Measurements from ENCODE around the gene GRK5. TPM values are rescaled to one million over a fixed set of nuclear protein-coding genes. Genes with fewer than 3 reads are reported as not detected.
"Not testable (repeated sequence)": the region's sequence is repeated elsewhere in the genome, so short reads cannot be mapped to it uniquely, and the experiment has no call there.

The GRK5 gene
- total RNA-seq, 4 donors from 2014 or later = 9.2 to 27.3 (median 15.0) TPM

- WGBS, 2 donors = 68 to 82% methylated on average over 3 of the region's 3 CpGs
- H3K27ac ChIP-seq = peak overlapping the region; percentile 37 to 80 (median 61)
- no peaks in the 10 kb centered on the region for H3K27me3 ChIP-seq
- peaks cover 14 to 55% of the 10 kb centered on the region in 2 donors for H3K4me1 ChIP-seq
- intact Hi-C loops (cut with DNase I) = no loop called here
- TF ChIP-seq, protein P1, sequence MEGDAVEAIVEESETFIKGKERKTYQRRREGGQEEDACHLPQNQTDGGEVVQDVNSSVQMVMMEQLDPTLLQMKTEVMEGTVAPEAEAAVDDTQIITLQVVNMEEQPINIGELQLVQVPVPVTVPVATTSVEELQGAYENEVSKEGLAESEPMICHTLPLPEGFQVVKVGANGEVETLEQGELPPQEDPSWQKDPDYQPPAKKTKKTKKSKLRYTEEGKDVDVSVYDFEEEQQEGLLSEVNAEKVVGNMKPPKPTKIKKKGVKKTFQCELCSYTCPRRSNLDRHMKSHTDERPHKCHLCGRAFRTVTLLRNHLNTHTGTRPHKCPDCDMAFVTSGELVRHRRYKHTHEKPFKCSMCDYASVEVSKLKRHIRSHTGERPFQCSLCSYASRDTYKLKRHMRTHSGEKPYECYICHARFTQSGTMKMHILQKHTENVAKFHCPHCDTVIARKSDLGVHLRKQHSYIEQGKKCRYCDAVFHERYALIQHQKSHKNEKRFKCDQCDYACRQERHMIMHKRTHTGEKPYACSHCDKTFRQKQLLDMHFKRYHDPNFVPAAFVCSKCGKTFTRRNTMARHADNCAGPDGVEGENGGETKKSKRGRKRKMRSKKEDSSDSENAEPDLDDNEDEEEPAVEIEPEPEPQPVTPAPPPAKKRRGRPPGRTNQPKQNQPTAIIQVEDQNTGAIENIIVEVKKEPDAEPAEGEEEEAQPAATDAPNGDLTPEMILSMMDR (IDR thresholded peaks at IDR 0.05) = no peak
- TF ChIP-seq POLR2A (IDR thresholded peaks at IDR 0.05) = no peak
- H3K4me3 ChIP-seq (replicated peaks in 1 of 3) = no peak overlapping the region
- H3K9me3 ChIP-seq = no peaks in the 10 kb centered on the region
- no peaks in the 10 kb centered on the region for H3K36me3 ChIP-seq
- DNase-seq = no peak
Measured at GRCh38 chr10:119254335-119254734, 47.0 kb downstream of the GRK5 start.

DNA sequence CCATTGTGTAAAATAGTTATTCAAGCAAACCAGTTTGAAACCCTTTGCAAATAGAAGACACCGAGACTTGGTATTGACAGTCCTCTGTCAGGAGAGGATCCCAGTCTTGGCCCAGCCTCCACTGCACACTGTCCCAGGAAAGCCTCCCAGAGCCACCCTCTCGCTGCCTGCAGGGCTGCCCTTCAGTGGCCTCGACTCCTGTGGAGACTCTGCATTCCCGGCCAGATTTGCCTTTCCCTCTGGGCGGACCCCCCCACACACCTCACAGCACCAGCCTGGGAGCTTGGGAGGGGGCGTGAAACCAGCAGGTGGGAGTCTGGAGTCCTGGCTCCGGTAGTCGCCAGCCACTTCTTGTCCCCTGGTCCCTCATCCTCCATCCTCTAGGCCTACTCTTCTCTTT is 48.7 kb downstream of the GRK5 start:
- H3K36me3 ChIP-seq = no peaks in the 10 kb centered on the region

DNA sequence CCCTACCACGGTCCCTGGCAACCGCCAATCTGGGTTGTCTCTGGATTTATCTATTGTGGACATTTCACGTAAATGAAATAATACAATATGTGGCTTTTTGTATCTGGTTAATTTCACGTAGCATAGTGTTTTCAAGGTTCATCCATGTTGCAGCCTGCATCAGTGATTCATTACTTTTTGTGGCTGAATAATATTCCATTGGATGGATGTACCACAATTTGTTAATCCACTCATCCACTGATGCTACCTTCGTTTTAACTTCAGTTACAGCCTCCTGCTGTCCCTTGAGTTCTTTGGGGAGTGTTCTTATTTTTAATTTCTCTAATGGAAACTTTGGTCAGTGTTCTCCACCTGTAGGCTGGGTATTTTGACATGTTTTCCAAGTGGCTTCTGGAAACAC is 49.5 kb downstream of the GRK5 start:
- H3K9me3 ChIP-seq = no peaks in the 10 kb centered on the region
- no peak overlapping the region for H3K4me3 ChIP-seq (replicated peaks in 1 of 3)
- H3K4me1 ChIP-seq = peaks cover 18 to 58% of the 10 kb centered on the region in 2 donors
- TF ChIP-seq, protein P1 (IDR thresholded peaks at IDR 0.05) = no peak
- TF ChIP-seq POLR2A (IDR thresholded peaks at IDR 0.05) = no peak
- intact Hi-C loops (cut with DNase I) = no loop called here
- DNase-seq = no peak
- 98 to 100% methylated on average over 5 of the region's 5 CpGs for WGBS, 2 donors
- no peaks in the 10 kb centered on the region for H3K27me3 ChIP-seq
- no peaks in the 10 kb centered on the region for H3K36me3 ChIP-seq
- H3K27ac ChIP-seq = no peak overlapping the region

More for the DNA sequence above, 48.7 kb downstream of the GRK5 start:
- Histone ChIP-seq H3K4me1 (peaks cover 18 to 62% of the 10 kb centered on the region in 2 donors), H3K27ac (peak overlapping the region in 1 of 3 donors; percentile 20), H3K4me3 (replicated peaks in 1 of 3) (no peak overlapping the region), H3K9me3 (no peaks in the 10 kb centered on the region), H3K27me3 (no peaks in the 10 kb centered on the region)
- WGBS, 2 donors = 86 to 92% methylated on average over 8 of the region's 8 CpGs
- DNase-seq = no peak
- no peak for TF ChIP-seq POLR2A (IDR thresholded peaks at IDR 0.05)
- TF ChIP-seq, protein P1 (IDR thresholded peaks at IDR 0.05) = no peak
- intact Hi-C loops (cut with DNase I) = no loop called here

GRCh38 chr10:119257899-119258419 is 50.6 kb downstream of the GRK5 start:
- peaks cover 18 to 47% of the 10 kb centered on the region in 2 donors for H3K4me1 ChIP-seq

GRCh38 chr10:119259345-119259744 is 52.0 kb downstream of the GRK5 start:
- no peaks in the 10 kb centered on the region for H3K36me3 ChIP-seq
- H3K27ac ChIP-seq = peak overlapping the region in 1 of 3 donors; percentile 36
- 94 to 95% methylated on average over 3 of the region's 3 CpGs for WGBS, 2 donors
- H3K9me3 ChIP-seq = no peaks in the 10 kb centered on the region
- no peak overlapping the region for H3K4me3 ChIP-seq (replicated peaks in 1 of 3)
- DNase-seq = no peak
- TF ChIP-seq, protein P1 (IDR thresholded peaks at IDR 0.05) = no peak
- no peak for TF ChIP-seq POLR2A (IDR thresholded peaks at IDR 0.05)
- intact Hi-C loops (cut with DNase I) = no loop called here
- no peaks in the 10 kb centered on the region for H3K27me3 ChIP-seq
- H3K4me1 ChIP-seq = peaks cover 17 to 34% of the 10 kb centered on the region in 2 donors

More at GRCh38 chr10:119257899-119258419, 50.6 kb downstream of the GRK5 start:
- intact Hi-C loops (cut with DNase I) = no loop called here
- TF ChIP-seq, protein P1 (IDR thresholded peaks at IDR 0.05) = no peak
- no peak for TF ChIP-seq POLR2A (IDR thresholded peaks at IDR 0.05)
- 87% methylated on average over 4 of the region's 4 CpGs for WGBS, 2 donors
- DNase-seq = no peak
- H3K27me3 ChIP-seq = no peaks in the 10 kb centered on the region
- H3K36me3 ChIP-seq = no peaks in the 10 kb centered on the region
- H3K9me3 ChIP-seq = no peaks in the 10 kb centered on the region
- H3K27ac ChIP-seq = no peak overlapping the region
- no peak overlapping the region for H3K4me3 ChIP-seq (replicated peaks in 1 of 3)

DNA sequence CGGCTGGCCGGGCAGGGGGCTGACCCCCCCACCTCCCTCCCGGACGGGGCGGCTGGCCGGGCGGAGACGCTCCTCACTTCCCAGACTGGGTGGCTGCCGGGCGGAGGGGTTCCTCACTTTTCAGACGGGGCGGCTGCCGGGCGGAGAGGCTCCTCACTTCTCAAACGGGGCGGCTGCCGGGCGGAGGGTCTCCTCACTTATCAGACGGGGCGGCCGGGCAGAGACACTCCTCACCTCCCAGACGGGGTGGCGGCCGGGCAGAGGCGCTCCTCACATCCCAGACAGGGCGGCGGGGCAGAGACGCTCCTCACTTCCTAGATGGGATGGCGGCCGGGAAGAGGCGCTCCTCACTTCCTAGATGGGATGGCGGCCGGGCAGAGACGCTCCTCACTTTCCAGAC is 53.6 kb downstream of the GRK5 start:
- DNase-seq; intact Hi-C loops (cut with DNase I): not testable (repeated sequence)

More for the DNA sequence above, 53.6 kb downstream of the GRK5 start:
- H3K27ac ChIP-seq; H3K9me3 ChIP-seq; H3K4me3 ChIP-seq (replicated peaks in 1 of 3); H3K36me3 ChIP-seq; H3K27me3 ChIP-seq: not testable (repeated sequence)
- peaks cover 13 to 18% of the 10 kb centered on the region in 2 donors for H3K4me1 ChIP-seq
- WGBS, 2 donors = 89% methylated on average over 7 of the region's 34 CpGs; no CpG with 5 or more reads in 1 of the 2 donors

All from thyroid gland (tissue), 4 donors.